Body of pancreas (tissue), 4 donors: ENCODE data around the gene TPP1. TPM values are rescaled to one million over a fixed set of nuclear protein-coding genes. Genes with fewer than 3 reads are reported as not detected.
A peak's percentile ranks its signal among the peaks of the same experiment; 100 is the strongest.

Experiments used
- ATAC-seq: fragments of 150-250 bp; one replicate; pipeline ENCODE4 v1.9.1; 2016
- DNase-seq, 4 donors: peaks; one replicate each; pipeline ENCODE4 v3.0.0-alpha.2; 2019
- H3K27ac ChIP-seq, 4 donors: fragments of 200-600 bp; sonication (generic); 1 replicate in 3 of 4; 2 replicates in 1 of 4; pipeline versions ENCODE4 v1.5.1 to v1.6.1; 2016 to 2019; ENCODE audit warnings: mild to moderate bottlenecking in 1 of 4, mixed read lengths in 1 of 4, moderate library complexity in 1 of 4
- H3K27me3 ChIP-seq, 2 donors: fragments of 200-600 bp; sonication (generic); one replicate each; pipeline ENCODE4 v1.6.0; 2016; ENCODE audit warnings: mild to moderate bottlenecking in 1 of 2
- H3K36me3 ChIP-seq, 2 donors: fragments of 200-600 bp; sonication (generic); replicated peaks in 1 of 2; 2 replicates each; pipeline ENCODE4 v1.5.1; 2016; ENCODE audit warnings: low read depth in 2 of 2; ENCODE audit not compliant: insufficient read depth in 1 of 2
- H3K4me1 ChIP-seq: fragments of 200-600 bp; sonication (generic); one replicate; pipeline ENCODE4 v1.6.0; 2016
- H3K4me3 ChIP-seq, 2 donors: fragments of 200-600 bp; sonication (generic); 1 replicate in 1 of 2; 2 replicates in 1 of 2; pipeline ENCODE4 v1.5.1; 2016 to 2019
- H3K9me3 ChIP-seq, 3 donors: fragments of 200-600 bp; sonication (generic); 1 replicate in 2 of 3; 2 replicates in 1 of 3; pipeline ENCODE4 v1.5.1; 2016
- POLR2A ChIP-seq, 3 donors: fragments of 450-650 bp; IDR thresholded peaks; one replicate each; pipeline ENCODE4 v1.6.1; 2016; ENCODE audit warnings: antibody characterized with exemption in 3 of 3, mild to moderate bottlenecking in 2 of 3
- WGBS, 2 donors: methylation state at CpG; one replicate each; pipeline ENCODE4 v1.1.5; 2017; 5-methylcytosine and 5-hydroxymethylcytosine counted together
- intact Hi-C: fragments of 100-400 bp; cut with DNase I; formaldehyde crosslinking; loops from one replicate; pipeline ENCODE4 v1.15.1; 2023
- total RNA-seq, 2 donors: library from RNA; depleted of rRNA; stranded (reverse); fragments of >200 nt; gene quantifications; one replicate each; pipeline ENCODE4 v1.1.0, GENCODE V29; 2016
- TF ChIP-seq, protein P1 (sequence below), 7 experiments: fragments of 450-650 bp in 4 of 7; fragments of 200-600 bp in 3 of 7; sonication (generic) in 3 of 7; IDR thresholded peaks; one replicate each; pipeline ENCODE4 v1.5.1; 2016 to 2019; ENCODE audit warnings: antibody characterized with exemption in 7 of 7

The TPP1 gene
- total RNA-seq, 2 donors from 2014 or later, result 20.8 TPM

DNA sequence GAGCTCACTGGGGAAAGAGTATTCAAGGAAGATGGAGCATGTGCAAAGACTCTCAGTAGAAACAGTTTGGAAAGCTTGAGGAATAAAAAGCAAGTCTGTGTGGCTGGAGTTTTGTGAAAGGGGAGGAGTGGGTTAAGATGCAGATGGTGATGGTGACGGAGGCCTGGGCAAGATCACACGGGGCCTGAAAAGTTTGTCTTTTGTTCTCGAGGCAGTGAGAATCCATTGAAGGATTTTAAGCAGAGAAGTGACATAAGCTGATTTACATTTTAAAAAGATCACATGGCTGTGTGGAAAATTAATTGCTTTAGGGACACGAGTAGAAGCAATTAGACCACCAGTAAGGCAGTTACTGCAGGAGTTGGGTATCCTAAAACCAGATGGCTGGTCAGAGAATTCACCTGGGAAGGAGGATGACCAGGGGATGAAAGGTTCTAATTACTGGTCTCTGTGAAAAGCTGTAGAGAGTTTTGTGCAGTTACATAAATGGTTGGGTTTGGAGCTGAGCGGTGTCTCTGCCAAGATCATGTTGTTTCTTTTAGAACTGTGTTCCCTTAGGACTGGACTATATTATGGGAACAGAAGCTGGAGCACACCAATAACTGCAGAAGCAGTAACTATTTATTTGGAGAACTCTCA, 22.9 kb downstream of the TPP1 start:
- no peak for DNase-seq
- WGBS, 2 donors, result 57 to 71% methylated on average over 5 of the region's 5 CpGs

DNA sequence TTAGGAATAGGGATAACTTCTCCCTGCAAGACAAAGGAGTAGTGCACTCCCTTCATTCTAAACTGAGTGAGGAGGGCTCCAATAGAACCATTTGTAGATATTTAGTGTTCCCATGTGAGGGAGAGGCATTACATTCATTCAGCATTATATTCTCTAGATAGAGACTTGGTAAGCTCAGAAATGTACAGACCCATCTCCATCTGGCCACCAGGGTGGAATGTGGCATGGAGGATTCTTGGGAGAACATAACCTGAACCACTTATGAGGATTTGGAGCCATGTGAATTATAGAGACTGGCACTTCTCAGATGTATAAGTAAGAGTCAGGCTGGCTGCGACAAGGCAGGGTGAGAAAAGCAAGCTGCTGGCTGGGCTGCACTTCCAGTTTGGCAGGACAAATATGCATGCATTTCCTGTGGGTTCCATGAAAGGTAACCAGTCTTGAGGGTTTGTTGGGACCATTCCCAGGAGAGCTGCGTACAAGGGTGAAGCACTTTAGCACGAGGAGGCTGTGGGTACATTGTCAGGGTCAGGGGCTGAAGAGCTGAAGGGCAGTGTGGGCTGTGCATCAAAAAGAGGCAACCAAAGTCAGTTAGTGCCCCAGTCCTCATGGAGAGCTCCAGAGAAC, 25.0 kb downstream of the TPP1 start:
- no peak for TF ChIP-seq POLR2A (IDR thresholded peaks at IDR 0.05)
- TF ChIP-seq, protein P1, sequence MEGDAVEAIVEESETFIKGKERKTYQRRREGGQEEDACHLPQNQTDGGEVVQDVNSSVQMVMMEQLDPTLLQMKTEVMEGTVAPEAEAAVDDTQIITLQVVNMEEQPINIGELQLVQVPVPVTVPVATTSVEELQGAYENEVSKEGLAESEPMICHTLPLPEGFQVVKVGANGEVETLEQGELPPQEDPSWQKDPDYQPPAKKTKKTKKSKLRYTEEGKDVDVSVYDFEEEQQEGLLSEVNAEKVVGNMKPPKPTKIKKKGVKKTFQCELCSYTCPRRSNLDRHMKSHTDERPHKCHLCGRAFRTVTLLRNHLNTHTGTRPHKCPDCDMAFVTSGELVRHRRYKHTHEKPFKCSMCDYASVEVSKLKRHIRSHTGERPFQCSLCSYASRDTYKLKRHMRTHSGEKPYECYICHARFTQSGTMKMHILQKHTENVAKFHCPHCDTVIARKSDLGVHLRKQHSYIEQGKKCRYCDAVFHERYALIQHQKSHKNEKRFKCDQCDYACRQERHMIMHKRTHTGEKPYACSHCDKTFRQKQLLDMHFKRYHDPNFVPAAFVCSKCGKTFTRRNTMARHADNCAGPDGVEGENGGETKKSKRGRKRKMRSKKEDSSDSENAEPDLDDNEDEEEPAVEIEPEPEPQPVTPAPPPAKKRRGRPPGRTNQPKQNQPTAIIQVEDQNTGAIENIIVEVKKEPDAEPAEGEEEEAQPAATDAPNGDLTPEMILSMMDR (IDR thresholded peaks at IDR 0.05), result no peak
- Histone ChIP-seq H3K27me3 (no peaks in the 10 kb centered on the region), H3K9me3 (no peaks in the 10 kb centered on the region), H3K4me1 (peaks cover 9% of the 10 kb centered on the region), H3K4me3 (no peak overlapping the region), H3K27ac (no peak overlapping the region), H3K36me3 (peaks cover 0 to 3% of the 10 kb centered on the region in 2 donors)
- no peak for ATAC-seq
- intact Hi-C loops, result loop anchor here (10.0 kb wide), 1 partner anchor 59 kb away; no protein-coding TSS in a partner anchor
- no peak for DNase-seq
- 92 to 100% methylated on average over 3 of the region's 3 CpGs for WGBS, 2 donors

More for the DNA sequence above, 22.9 kb downstream of the TPP1 start:
- Histone ChIP-seq H3K36me3 (peaks cover 4 to 18% of the 10 kb centered on the region in 2 donors), H3K4me3 (no peak overlapping the region), H3K27ac (no peak overlapping the region), H3K27me3 (no peaks in the 10 kb centered on the region), H3K4me1 (peaks cover 9% of the 10 kb centered on the region), H3K9me3 (no peaks in the 10 kb centered on the region)
- no peak for ATAC-seq
- intact Hi-C loops, result loop anchor here (10.0 kb wide), 1 partner anchor 62 kb away; no protein-coding TSS in a partner anchor
- TF ChIP-seq, protein P1 (IDR thresholded peaks at IDR 0.05), result no peak
- no peak for TF ChIP-seq POLR2A (IDR thresholded peaks at IDR 0.05)

DNA sequence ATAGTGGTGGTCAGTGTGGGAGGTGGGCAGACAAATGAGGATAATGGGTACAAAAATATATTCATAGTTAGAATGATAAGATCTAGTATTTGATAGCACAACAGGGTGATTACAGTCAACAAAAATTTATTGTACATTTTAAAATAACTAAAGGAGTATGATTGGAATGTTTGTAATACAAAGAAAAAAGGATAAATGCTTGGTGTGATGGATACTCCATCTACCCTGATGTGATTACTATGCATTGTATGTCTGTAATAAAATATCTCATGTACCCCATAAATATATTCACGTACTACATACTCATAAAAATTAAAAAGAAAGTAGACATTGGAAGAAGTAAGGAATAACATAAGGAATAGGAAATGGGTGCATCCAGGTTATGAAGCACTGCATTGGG, 31.2 kb downstream of the TPP1 start:
- Histone ChIP-seq H3K27ac (peak overlapping the region in 1 of 4 donors; percentile 41), H3K9me3 (no peaks in the 10 kb centered on the region), H3K27me3 (no peaks in the 10 kb centered on the region), H3K36me3 (no peaks in the 10 kb centered on the region), H3K4me1 (peaks cover 10% of the 10 kb centered on the region), H3K4me3 (no peak overlapping the region)
- TF ChIP-seq, protein P1 (IDR thresholded peaks at IDR 0.05), result no peak
- TF ChIP-seq POLR2A (IDR thresholded peaks at IDR 0.05), result no peak
- ATAC-seq (no peak), DNase-seq (no peak)
- intact Hi-C loops, result no loop called here
- 90 to 93% methylated on average over 1 of the region's 1 CpG for WGBS, 2 donors

DNA sequence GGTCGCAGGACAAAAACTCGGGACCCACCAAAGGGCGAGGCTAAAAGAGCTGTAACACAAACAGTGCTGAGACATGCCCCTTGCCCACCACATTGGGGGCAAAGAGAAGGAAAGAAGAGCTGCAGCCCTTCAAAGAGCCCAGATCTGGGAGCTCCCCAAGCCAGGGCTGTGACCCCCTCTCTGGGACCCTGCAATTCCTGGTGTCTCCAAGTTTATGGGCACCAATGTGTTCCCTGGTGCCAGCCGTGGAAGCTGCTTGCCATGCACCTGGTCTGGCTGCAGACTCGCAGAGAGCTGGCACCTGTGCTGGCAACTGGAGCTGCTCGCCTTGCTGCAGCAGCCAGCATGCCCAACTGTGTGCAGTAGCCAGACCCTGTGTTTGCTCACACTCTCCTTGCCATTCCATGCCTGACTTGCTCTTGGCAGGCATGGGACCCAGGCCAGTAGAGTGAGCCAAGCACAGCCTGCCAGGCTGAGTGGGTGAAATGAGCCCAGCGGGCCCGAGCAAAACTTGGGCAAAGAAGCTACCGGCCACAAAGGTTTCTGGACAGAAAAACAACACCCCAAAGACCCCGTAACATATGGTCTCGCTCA, 31.8 kb downstream of the TPP1 start:
- intact Hi-C loops, result no loop called here
- Histone ChIP-seq H3K4me1 (peaks cover 10% of the 10 kb centered on the region), H3K9me3 (no peaks in the 10 kb centered on the region), H3K27ac (peak overlapping the region in 1 of 4 donors; percentile 41), H3K27me3 (no peaks in the 10 kb centered on the region), H3K36me3 (no peaks in the 10 kb centered on the region), H3K4me3 (no peak overlapping the region)
- ATAC-seq (peak; percentile 100), DNase-seq (peak; percentile 75 to 90 (median 87))
- WGBS, 2 donors, result 57 to 76% methylated on average over 8 to 10 of the region's 11 CpGs
- TF ChIP-seq, protein P1 (IDR thresholded peaks at IDR 0.05), result no peak
- TF ChIP-seq POLR2A (IDR thresholded peaks at IDR 0.05), result no peak
